Activated T-helper 1 cell treated with anti-CD3 and anti-CD28 coated beads, Interleukin-2, amount 50 U/mL, for 16 hours (primary cell): ENCODE measurements around the gene SLC35E1.

Experiments
- DNase-seq, 2 donors: peaks; one replicate each; pipeline ENCODE4 v3.0.0-alpha.2; 2020; ENCODE audit warnings: low read depth in 1 of 2, low spot score in 1 of 2

SLC35E1 gene

GRCh38 chr19:16572332-16573211, at the start of gene SLC35E1:
SLC35E1 (minus strand) TSS chr19:16572415; CDS start chr19:16572364, 51 bp downstream.
- DNase-seq: peak; percentile 79 to 89

- DNase-seq: no peak
Measured at GRCh38 chr19:16621165-16621800, 49.1 kb upstream of the SLC35E1 start.

- DNase-seq: no peak
Measured at GRCh38 chr19:16620584-16620983, 48.4 kb upstream of the SLC35E1 start.

DNA sequence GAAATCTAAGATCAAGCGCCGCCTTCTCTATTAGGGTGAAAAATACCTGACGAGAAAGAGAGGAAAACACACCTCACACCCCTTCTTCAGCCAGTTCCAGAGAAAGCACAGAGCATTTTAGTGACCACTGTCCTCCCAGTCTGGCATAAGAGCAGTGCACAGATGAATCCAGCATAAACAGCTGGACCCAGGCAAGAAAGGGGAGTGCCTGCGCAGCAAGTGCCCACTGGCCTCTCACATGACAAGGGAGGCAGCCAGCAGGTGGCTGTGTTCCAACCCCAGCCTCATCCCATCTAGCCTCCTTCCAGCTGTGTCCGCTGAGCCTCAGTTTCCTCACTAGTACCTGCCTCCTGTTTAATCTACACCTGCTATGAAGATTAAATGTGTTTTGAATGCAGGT, 47.8 kb upstream of the SLC35E1 start:
- DNase-seq: no peak

DNA sequence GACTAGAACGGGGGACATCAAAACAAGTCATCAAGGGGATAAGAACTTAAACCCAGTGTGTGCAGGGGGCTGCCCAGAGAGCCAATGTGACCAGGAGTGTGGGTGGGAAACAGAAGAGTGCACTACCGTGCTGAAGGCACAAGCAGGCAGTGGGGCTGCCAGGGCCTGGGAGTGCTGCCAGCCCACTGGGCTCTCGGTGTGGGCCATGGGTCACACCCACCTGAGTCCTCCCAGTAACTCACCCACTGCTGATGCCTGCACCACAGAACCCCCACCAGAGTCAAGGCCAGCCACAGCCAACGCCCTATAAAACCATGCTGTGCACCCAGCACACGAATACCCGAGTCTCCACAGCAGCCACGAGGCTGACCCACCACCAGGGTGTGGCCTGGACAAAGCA, 47.2 kb upstream of the SLC35E1 start:
- no peak for DNase-seq

GRCh38 chr19:16618248-16618647, 46.0 kb upstream of the SLC35E1 start:
- no peak for DNase-seq

GRCh38 chr19:16615808-16616207, 43.6 kb upstream of the SLC35E1 start:
- no peak for DNase-seq

- no peak for DNase-seq
Measured at GRCh38 chr19:16614941-16615340, 42.7 kb upstream of the SLC35E1 start.

GRCh38 chr19:16613841-16614240, 41.6 kb upstream of the SLC35E1 start:
- no peak for DNase-seq

- DNase-seq: no peak
Measured at GRCh38 chr19:16612636-16613035, 40.4 kb upstream of the SLC35E1 start.

DNA sequence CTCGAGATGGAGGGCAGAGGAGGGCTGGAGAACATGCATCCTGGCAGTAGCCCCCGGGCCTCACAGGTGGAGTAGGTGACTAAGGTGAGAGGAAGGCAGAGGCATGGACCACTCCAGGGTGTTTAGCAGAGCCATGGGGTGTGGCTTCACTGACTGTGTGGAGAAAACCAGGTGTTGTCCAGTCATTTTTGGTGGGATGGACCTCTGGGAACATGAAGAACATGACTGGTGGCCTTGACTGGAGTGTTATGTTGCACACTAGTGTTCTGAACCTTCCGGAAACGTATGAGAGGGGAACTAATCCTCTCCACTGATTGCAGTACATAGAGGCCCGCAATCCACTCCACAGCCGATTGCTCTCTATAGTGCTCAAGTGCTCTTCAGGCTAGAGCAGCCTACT, 38.9 kb upstream of the SLC35E1 start:
- no peak for DNase-seq

DNA sequence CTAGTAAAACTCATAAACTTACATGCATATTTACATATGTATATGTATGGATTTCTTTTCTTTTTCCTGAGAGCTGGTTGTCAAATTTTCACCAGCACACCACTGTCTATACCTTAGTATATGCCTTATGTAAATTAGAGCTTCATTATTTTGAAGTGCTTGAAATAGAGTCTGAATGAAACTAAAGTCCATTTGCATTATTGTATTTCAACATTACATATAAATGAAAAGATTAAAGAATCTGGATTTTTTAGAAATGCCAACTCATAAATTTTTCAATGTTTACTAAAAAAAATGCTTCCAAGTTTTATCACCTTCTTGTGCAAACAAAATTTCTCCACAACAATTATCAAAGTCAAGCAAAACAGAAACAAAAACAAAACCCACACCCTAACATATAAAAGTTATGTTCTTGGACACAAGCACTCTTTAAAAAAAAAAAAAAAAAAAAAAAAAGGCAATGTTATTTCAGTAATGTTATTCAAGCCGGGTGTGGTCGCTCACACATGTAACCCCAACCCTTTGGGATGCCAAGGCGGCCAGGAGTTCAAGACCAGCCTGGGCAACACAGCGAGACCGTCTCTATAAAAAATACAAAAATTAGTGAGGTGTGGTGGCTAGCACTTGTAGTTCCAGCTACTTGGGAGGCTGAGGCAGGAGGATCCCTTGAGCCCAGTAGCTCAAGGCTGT, 37.4 kb upstream of the SLC35E1 start:
- no peak for DNase-seq

DNA sequence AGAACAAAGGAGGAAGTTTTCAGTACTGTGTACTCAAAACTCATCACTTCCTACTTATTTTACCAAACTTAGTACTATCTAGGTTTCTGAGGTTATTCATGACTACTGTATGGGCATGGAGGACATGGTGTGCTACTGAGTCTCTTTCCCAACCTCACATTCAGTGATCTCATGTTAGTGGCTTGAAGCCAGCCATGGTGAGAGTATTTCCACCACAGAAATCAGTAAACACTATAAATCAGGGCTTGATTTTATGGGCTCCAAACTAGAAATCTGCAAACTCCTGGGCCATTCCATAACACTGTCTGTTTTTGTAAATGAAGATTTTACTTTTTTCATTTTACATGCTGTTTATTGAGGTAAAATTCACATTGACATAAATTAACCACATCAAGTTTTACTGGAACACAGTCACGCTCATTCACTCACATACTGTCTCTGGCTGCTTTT, 36.1 kb upstream of the SLC35E1 start:
- no peak for DNase-seq

DNA sequence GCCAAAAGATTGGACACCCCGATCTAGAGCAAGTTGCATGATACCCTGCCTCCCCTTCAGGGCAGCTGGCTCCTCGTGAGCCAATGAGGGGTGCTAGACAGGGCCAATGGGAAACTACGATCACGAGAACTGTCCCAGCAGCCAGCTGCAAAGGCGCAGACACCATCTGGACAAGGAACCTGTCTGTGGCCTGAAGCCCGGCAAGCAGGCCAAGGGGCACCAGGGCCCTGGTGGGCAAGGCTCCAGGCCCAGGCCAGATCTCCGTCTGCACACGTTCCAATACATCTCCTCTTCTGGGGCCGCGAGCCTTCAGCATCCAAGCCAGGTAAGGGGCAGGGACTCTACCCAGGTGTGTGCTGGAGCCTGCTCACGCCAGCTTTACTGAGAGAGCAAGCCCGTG, 35.6 kb upstream of the SLC35E1 start:
- DNase-seq: no peak

GRCh38 chr19:16605553-16605994, 33.4 kb upstream of the SLC35E1 start:
- DNase-seq: no peak

DNA sequence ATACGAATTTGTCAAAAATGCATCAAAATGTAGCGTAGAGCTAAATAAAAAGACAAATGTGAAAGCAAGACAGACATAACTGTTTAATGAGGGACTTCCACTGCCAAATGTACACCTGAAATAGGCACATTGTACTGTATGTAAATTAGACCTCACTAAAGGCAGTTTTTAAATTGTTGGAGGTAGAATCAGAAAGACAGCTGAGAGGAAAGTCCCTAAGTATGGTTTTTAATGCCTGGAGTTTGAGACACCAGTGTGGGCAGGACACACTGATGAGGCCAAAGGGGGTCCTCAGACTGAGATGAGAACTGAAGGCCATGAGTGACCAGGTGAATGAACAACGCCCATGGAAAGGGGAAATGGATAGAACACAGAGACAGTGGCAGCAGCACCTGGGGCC, 32.9 kb upstream of the SLC35E1 start:
- DNase-seq: no peak

GRCh38 chr19:16604615-16605014, 32.4 kb upstream of the SLC35E1 start:
- no peak for DNase-seq

- no peak for DNase-seq
Measured at GRCh38 chr19:16603090-16603489, 30.9 kb upstream of the SLC35E1 start.

DNA sequence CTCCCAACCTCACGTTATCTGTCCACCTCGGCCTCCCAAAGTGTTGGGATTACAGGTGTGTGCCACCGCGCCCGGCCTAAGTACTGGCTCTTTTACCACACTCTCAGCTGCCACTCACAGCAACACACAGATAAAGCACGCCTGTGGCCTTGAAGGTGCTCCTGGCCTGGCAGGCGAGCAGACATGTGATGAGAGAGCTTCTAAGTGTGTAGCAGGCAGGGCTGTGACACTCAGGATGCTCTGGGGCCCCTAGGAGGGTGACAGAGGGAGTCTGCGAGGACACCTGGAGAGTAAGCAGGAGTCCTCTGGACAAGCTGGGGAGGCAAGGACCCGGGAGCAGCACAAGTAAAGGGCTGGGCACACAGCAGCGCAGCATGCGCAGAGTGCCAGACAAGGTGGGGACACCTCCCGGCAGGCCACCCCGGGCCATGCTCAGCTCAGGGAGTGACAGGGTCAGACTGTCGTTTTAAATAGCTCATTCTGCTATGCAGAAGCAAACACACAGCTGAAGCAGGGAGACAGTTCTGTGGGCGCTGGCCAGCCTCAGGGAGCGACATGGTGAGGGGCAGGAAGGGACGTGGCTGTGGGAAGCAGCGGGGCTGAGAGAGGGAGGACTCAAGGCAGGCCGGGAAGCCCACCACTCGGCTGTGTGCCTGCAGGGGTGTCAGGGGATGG, 29.3 kb upstream of the SLC35E1 start:
- DNase-seq: no peak

GRCh38 chr19:16600824-16601223, 28.6 kb upstream of the SLC35E1 start:
- DNase-seq: no peak

GRCh38 chr19:16599655-16600346, 27.6 kb upstream of the SLC35E1 start:
- DNase-seq: no peak
